ENCODE measurements around the gene RIPOR3. TPM values are rescaled to one million over a fixed set of nuclear protein-coding genes. Genes with fewer than 3 reads are reported as not detected.

RIPOR3 gene
- total RNA-seq, 3 donors from 2014 or later (not counting 1 experiment from before 2014, with no cell fraction given) = 0.45 TPM; not detected in 2

- Histone ChIP-seq H3K4me1 (ENCODE audit: control insufficient read depth, insufficient read depth, low read length) (no peaks in the 10 kb centered on the region), H3K4me3 (ENCODE audit: low read length) (no peak overlapping the region), H3K36me3 (ENCODE audit: control insufficient read depth, insufficient read depth, low read length) (no peaks in the 10 kb centered on the region), H3K27ac (ENCODE audit: low read length) (no peak overlapping the region), H3K9me3 (ENCODE audit: control insufficient read depth, insufficient read depth, low read length) (no peaks in the 10 kb centered on the region), H3K27me3 (ENCODE audit: control insufficient read depth, insufficient read depth, low read length) (no peaks in the 10 kb centered on the region)
- Mint-ChIP-seq H3K4me3 (no peak overlapping the region), H3K27ac (no peak overlapping the region), H3K27me3 (ENCODE audit: low read depth in 2 of 2) (peaks cover 7 to 9% of the 10 kb centered on the region in 2 donors), H3K36me3 (no peaks in the 10 kb centered on the region), H3K9me3 (no peaks in the 10 kb centered on the region), H3K4me1 (no peaks in the 10 kb centered on the region)
- DNase-seq = no peak
- intact Hi-C loops (cut with micrococcal nuclease) = no loop called here
- 86% methylated on average over 9 of the region's 9 CpGs for WGBS (ENCODE audit: insufficient coverage)
- TF ChIP-seq, protein P1, sequence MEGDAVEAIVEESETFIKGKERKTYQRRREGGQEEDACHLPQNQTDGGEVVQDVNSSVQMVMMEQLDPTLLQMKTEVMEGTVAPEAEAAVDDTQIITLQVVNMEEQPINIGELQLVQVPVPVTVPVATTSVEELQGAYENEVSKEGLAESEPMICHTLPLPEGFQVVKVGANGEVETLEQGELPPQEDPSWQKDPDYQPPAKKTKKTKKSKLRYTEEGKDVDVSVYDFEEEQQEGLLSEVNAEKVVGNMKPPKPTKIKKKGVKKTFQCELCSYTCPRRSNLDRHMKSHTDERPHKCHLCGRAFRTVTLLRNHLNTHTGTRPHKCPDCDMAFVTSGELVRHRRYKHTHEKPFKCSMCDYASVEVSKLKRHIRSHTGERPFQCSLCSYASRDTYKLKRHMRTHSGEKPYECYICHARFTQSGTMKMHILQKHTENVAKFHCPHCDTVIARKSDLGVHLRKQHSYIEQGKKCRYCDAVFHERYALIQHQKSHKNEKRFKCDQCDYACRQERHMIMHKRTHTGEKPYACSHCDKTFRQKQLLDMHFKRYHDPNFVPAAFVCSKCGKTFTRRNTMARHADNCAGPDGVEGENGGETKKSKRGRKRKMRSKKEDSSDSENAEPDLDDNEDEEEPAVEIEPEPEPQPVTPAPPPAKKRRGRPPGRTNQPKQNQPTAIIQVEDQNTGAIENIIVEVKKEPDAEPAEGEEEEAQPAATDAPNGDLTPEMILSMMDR (IDR thresholded peaks at IDR 0.05) = no peak
- no peak for ATAC-seq
These were observed 30.5 kb upstream of the RIPOR3 start for GRCh38 chr20:50721881-50722281.

- Mint-ChIP-seq H3K27ac (no peak overlapping the region), H3K36me3 (no peaks in the 10 kb centered on the region), H3K9me3 (no peaks in the 10 kb centered on the region), H3K4me3 (no peak overlapping the region), H3K4me1 (no peaks in the 10 kb centered on the region), H3K27me3 (ENCODE audit: low read depth in 2 of 2) (peaks cover 8 to 9% of the 10 kb centered on the region in 2 donors)
- Histone ChIP-seq H3K4me3 (ENCODE audit: low read length) (no peak overlapping the region), H3K9me3 (ENCODE audit: control insufficient read depth, insufficient read depth, low read length) (no peaks in the 10 kb centered on the region), H3K4me1 (ENCODE audit: control insufficient read depth, insufficient read depth, low read length) (no peaks in the 10 kb centered on the region), H3K27ac (ENCODE audit: low read length) (no peak overlapping the region), H3K36me3 (ENCODE audit: control insufficient read depth, insufficient read depth, low read length) (no peaks in the 10 kb centered on the region), H3K27me3 (ENCODE audit: control insufficient read depth, insufficient read depth, low read length) (no peaks in the 10 kb centered on the region)
- intact Hi-C loops (cut with micrococcal nuclease) = no loop called here
- TF ChIP-seq, protein P1 (IDR thresholded peaks at IDR 0.05) = no peak
- DNase-seq (no peak), ATAC-seq (no peak)
These were observed 29.2 kb upstream of the RIPOR3 start for GRCh38 chr20:50720582-50720981.

GRCh38 chr20:50720026-50720425, 28.7 kb upstream of the RIPOR3 start:
- DNase-seq (no peak), ATAC-seq (no peak)
- Mint-ChIP-seq H3K36me3 (no peaks in the 10 kb centered on the region), H3K27ac (no peak overlapping the region), H3K27me3 (ENCODE audit: low read depth in 2 of 2) (peaks cover 9 to 10% of the 10 kb centered on the region in 2 donors), H3K4me1 (no peaks in the 10 kb centered on the region), H3K4me3 (no peak overlapping the region), H3K9me3 (no peaks in the 10 kb centered on the region)
- Histone ChIP-seq H3K36me3 (ENCODE audit: control insufficient read depth, insufficient read depth, low read length) (no peaks in the 10 kb centered on the region), H3K4me3 (ENCODE audit: low read length) (no peak overlapping the region), H3K4me1 (ENCODE audit: control insufficient read depth, insufficient read depth, low read length) (no peaks in the 10 kb centered on the region), H3K27me3 (ENCODE audit: control insufficient read depth, insufficient read depth, low read length) (no peaks in the 10 kb centered on the region), H3K9me3 (ENCODE audit: control insufficient read depth, insufficient read depth, low read length) (no peaks in the 10 kb centered on the region), H3K27ac (ENCODE audit: low read length) (no peak overlapping the region)
- intact Hi-C loops (cut with micrococcal nuclease) = no loop called here
- TF ChIP-seq, protein P1 (IDR thresholded peaks at IDR 0.05) = no peak
- 100% methylated on average over 3 of the region's 5 CpGs for WGBS (ENCODE audit: insufficient coverage)

- H3K36me3 ChIP-seq (ENCODE audit: control insufficient read depth, insufficient read depth, low read length) = no peaks in the 10 kb centered on the region
- H3K36me3 Mint-ChIP-seq = no peaks in the 10 kb centered on the region
- intact Hi-C loops (cut with micrococcal nuclease) = no loop called here
- no peaks in the 10 kb centered on the region for H3K27me3 ChIP-seq (ENCODE audit: control insufficient read depth, insufficient read depth, low read length)
- no peaks in the 10 kb centered on the region for H3K9me3 Mint-ChIP-seq
- TF ChIP-seq, protein P1 (IDR thresholded peaks at IDR 0.05) = no peak
- H3K4me1 Mint-ChIP-seq = no peaks in the 10 kb centered on the region
- no peaks in the 10 kb centered on the region for H3K9me3 ChIP-seq (ENCODE audit: control insufficient read depth, insufficient read depth, low read length)
- H3K27ac Mint-ChIP-seq = no peak overlapping the region
- H3K4me3 ChIP-seq (ENCODE audit: low read length) = no peak overlapping the region
- no peak for DNase-seq
- no peak for ATAC-seq
- H3K27ac ChIP-seq (ENCODE audit: low read length) = no peak overlapping the region
- peaks cover 9 to 10% of the 10 kb centered on the region in 2 donors for H3K27me3 Mint-ChIP-seq (ENCODE audit: low read depth in 2 of 2)
- H3K4me3 Mint-ChIP-seq = no peak overlapping the region
- H3K4me1 ChIP-seq (ENCODE audit: control insufficient read depth, insufficient read depth, low read length) = no peaks in the 10 kb centered on the region
- 97% methylated on average over 4 of the region's 4 CpGs for WGBS (ENCODE audit: insufficient coverage)
These were observed 28.0 kb upstream of the RIPOR3 start for GRCh38 chr20:50719328-50719727.

Data from natural killer cell (primary cell).